Smooth muscle cell (in vitro differentiated cells): ENCODE data around the gene GTF3A. TPM values are rescaled to one million over a fixed set of nuclear protein-coding genes. Genes with fewer than 3 reads are reported as not detected.
A peak's percentile ranks its signal among the peaks of the same experiment; 100 is the strongest.
"Not testable (repeated sequence)": the region's sequence is repeated elsewhere in the genome, so short reads cannot be mapped to it uniquely, and the experiment has no call there.

ENCODE experiments used
- DNase-seq: peaks from one replicate; lab custom pipeline; 2025; ENCODE audit not compliant: unreplicated experiment; lab: John Stamatoyannopoulos, UW
- H2AFZ ChIP-seq: fragments of 200-600 bp; sonication (generic); 2 replicates; pipeline ENCODE4 v1.6.0; 2016; ENCODE audit warnings: antibody characterized with exemption, low read depth, mild to moderate bottlenecking
- H3F3A ChIP-seq: fragments of 200-600 bp; sonication (generic); 2 replicates; pipeline ENCODE4 v1.6.0; 2017; ENCODE audit warnings: antibody characterized with exemption, low read depth
- H3K27ac ChIP-seq: fragments of 200-600 bp; sonication (generic); 2 replicates; pipeline ENCODE4 v1.5.1; 2016; ENCODE audit warnings: low read depth, mild to moderate bottlenecking
- H3K27me3 ChIP-seq: fragments of 200-600 bp; sonication (generic); 2 replicates; pipeline ENCODE4 v1.6.1; 2016; ENCODE audit warnings: low read depth, mild to moderate bottlenecking
- H3K36me3 ChIP-seq: fragments of 200-600 bp; sonication (generic); 2 replicates; pipeline ENCODE4 v1.5.1; 2016; ENCODE audit warnings: low read depth
- H3K4me1 ChIP-seq: fragments of 200-600 bp; sonication (generic); 2 replicates; pipeline ENCODE4 v1.5.1; 2016; ENCODE audit warnings: low read depth
- H3K4me2 ChIP-seq: fragments of 200-600 bp; sonication (generic); 2 replicates; pipeline ENCODE4 v1.6.0; 2016; ENCODE audit warnings: mild to moderate bottlenecking
- H3K4me3 ChIP-seq: fragments of 200-600 bp; sonication (generic); 2 replicates; pipeline ENCODE4 v1.5.1; 2016; ENCODE audit warnings: mild to moderate bottlenecking
- H3K79me2 ChIP-seq: fragments of 200-600 bp; sonication (generic); 2 replicates; pipeline ENCODE4 v1.6.0; 2016; ENCODE audit warnings: low read depth, mild to moderate bottlenecking
- H3K9ac ChIP-seq: fragments of 200-600 bp; sonication (generic); 2 replicates; pipeline ENCODE4 v1.6.0; 2016; ENCODE audit warnings: low read depth
- H3K9me3 ChIP-seq: fragments of 200-600 bp; sonication (generic); replicated peaks from 2 replicates; pipeline ENCODE4 v1.5.1; 2016; ENCODE audit warnings: low read depth
- H4K20me1 ChIP-seq: fragments of 200-600 bp; sonication (generic); 2 replicates; pipeline ENCODE4 v1.6.0; 2016; ENCODE audit warnings: low read depth
- CTCF ChIP-seq: fragments of 200-600 bp; sonication (generic); IDR thresholded peaks from 2 replicates; pipeline ENCODE4 v1.5.1; 2017; ENCODE audit warnings: borderline replicate concordance, mild to moderate bottlenecking, antibody characterized with exemption; ENCODE audit not compliant: insufficient read depth, poor library complexity, severe bottlenecking
- WGBS: methylation state at CpG from one replicate; pipeline ENCODE4 v1.1.7; 2016; ENCODE audit warnings: low lambda C conversion rate; 5-methylcytosine and 5-hydroxymethylcytosine counted together
- polyA plus RNA-seq: library from polyadenylated mRNA; unstranded; fragments of >200 nt; fragmentation: Nextera tagmentation; extraction: Ambion mirVana; gene quantifications from 2 replicates; pipeline ENCODE4 v1.2.1, GENCODE V29; 2016
- total RNA-seq: library from RNA; depleted of rRNA; stranded (reverse); fragments of >200 nt; gene quantifications from 2 replicates; pipeline ENCODE4 v1.2.3, GENCODE V29; 2014

GTF3A gene
- total and polyA plus RNA-seq, 2 experiments from 2014 or later, result 106 to 140 TPM

GRCh38 chr13:27398360-27398759 lies 26.1 kb upstream of the GTF3A start:
- Histone ChIP-seq H3K4me3 (no peak overlapping the region), H3K4me1 (peaks cover 6% of the 10 kb centered on the region), H3K36me3 (no peaks in the 10 kb centered on the region), H4K20me1 (no peaks in the 10 kb centered on the region), H3K9me3 (no peaks in the 10 kb centered on the region), H3K79me2 (no peaks in the 10 kb centered on the region), H3K9ac (no peak overlapping the region), H3K27me3 (no peaks in the 10 kb centered on the region), H3K27ac (no peak overlapping the region), H3F3A (no peaks in the 10 kb centered on the region), H3K4me2 (no peak overlapping the region), H2AFZ (no peak overlapping the region)
- WGBS, result 84% methylated on average over 4 of the region's 4 CpGs
- no peak for DNase-seq
- TF ChIP-seq CTCF, result no peak

- not testable (repeated sequence) for H3F3A ChIP-seq, H3K9ac ChIP-seq, H4K20me1 ChIP-seq, H3K27me3 ChIP-seq, H3K27ac ChIP-seq, H2AFZ ChIP-seq, DNase-seq, H3K79me2 ChIP-seq, H3K36me3 ChIP-seq, H3K4me3 ChIP-seq, H3K4me1 ChIP-seq, H3K4me2 ChIP-seq, H3K9me3 ChIP-seq
- WGBS, result 86% methylated on average over 6 of the region's 6 CpGs
Observed at GRCh38 chr13:27400405-27400804, 24.0 kb upstream of the GTF3A start.

- Histone ChIP-seq H3K36me3 (no peaks in the 10 kb centered on the region), H3K4me3 (no peak overlapping the region), H4K20me1 (no peaks in the 10 kb centered on the region), H3K27me3 (no peaks in the 10 kb centered on the region), H3F3A (peaks cover 4% of the 10 kb centered on the region), H3K9ac (no peak overlapping the region), H2AFZ (no peak overlapping the region), H3K9me3 (no peaks in the 10 kb centered on the region), H3K79me2 (no peaks in the 10 kb centered on the region), H3K27ac (no peak overlapping the region), H3K4me2 (no peak overlapping the region), H3K4me1 (peaks cover 7% of the 10 kb centered on the region)
- 60% methylated on average over 3 of the region's 3 CpGs for WGBS
- no peak for TF ChIP-seq CTCF
- no peak for DNase-seq
Observed at GRCh38 chr13:27401210-27401609, 23.2 kb upstream of the GTF3A start.

- H3K79me2 ChIP-seq, result no peaks in the 10 kb centered on the region
- no peak for DNase-seq
- 10% methylated on average over 3 of the region's 3 CpGs for WGBS
- H3K9ac ChIP-seq, result no peak overlapping the region
- H3K4me1 ChIP-seq, result peaks cover 7% of the 10 kb centered on the region
- no peak overlapping the region for H2AFZ ChIP-seq
- no peak overlapping the region for H3K4me3 ChIP-seq
- peaks cover 4% of the 10 kb centered on the region for H3F3A ChIP-seq
- H3K4me2 ChIP-seq, result peak overlapping the region; percentile 56
- peak overlapping the region; percentile 40 for H3K27ac ChIP-seq
- H4K20me1 ChIP-seq, result no peaks in the 10 kb centered on the region
- peaks cover 6% of the 10 kb centered on the region for H3K27me3 ChIP-seq
- TF ChIP-seq CTCF, result no peak
- H3K9me3 ChIP-seq, result no peaks in the 10 kb centered on the region
- H3K36me3 ChIP-seq, result no peaks in the 10 kb centered on the region
Observed at GRCh38 chr13:27403203-27403678, 21.2 kb upstream of the GTF3A start.
